Kidney glomerular epithelial cell (primary cell): ENCODE data around the gene ZNF592.

Experiments
- DNase-seq: peaks from one replicate; lab custom pipeline; 2025; lab: John Stamatoyannopoulos, UW

Gene ZNF592, protein sequence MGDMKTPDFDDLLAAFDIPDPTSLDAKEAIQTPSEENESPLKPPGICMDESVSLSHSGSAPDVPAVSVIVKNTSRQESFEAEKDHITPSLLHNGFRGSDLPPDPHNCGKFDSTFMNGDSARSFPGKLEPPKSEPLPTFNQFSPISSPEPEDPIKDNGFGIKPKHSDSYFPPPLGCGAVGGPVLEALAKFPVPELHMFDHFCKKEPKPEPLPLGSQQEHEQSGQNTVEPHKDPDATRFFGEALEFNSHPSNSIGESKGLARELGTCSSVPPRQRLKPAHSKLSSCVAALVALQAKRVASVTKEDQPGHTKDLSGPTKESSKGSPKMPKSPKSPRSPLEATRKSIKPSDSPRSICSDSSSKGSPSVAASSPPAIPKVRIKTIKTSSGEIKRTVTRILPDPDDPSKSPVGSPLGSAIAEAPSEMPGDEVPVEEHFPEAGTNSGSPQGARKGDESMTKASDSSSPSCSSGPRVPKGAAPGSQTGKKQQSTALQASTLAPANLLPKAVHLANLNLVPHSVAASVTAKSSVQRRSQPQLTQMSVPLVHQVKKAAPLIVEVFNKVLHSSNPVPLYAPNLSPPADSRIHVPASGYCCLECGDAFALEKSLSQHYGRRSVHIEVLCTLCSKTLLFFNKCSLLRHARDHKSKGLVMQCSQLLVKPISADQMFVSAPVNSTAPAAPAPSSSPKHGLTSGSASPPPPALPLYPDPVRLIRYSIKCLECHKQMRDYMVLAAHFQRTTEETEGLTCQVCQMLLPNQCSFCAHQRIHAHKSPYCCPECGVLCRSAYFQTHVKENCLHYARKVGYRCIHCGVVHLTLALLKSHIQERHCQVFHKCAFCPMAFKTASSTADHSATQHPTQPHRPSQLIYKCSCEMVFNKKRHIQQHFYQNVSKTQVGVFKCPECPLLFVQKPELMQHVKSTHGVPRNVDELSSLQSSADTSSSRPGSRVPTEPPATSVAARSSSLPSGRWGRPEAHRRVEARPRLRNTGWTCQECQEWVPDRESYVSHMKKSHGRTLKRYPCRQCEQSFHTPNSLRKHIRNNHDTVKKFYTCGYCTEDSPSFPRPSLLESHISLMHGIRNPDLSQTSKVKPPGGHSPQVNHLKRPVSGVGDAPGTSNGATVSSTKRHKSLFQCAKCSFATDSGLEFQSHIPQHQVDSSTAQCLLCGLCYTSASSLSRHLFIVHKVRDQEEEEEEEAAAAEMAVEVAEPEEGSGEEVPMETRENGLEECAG (N-terminal part only)

DNA sequence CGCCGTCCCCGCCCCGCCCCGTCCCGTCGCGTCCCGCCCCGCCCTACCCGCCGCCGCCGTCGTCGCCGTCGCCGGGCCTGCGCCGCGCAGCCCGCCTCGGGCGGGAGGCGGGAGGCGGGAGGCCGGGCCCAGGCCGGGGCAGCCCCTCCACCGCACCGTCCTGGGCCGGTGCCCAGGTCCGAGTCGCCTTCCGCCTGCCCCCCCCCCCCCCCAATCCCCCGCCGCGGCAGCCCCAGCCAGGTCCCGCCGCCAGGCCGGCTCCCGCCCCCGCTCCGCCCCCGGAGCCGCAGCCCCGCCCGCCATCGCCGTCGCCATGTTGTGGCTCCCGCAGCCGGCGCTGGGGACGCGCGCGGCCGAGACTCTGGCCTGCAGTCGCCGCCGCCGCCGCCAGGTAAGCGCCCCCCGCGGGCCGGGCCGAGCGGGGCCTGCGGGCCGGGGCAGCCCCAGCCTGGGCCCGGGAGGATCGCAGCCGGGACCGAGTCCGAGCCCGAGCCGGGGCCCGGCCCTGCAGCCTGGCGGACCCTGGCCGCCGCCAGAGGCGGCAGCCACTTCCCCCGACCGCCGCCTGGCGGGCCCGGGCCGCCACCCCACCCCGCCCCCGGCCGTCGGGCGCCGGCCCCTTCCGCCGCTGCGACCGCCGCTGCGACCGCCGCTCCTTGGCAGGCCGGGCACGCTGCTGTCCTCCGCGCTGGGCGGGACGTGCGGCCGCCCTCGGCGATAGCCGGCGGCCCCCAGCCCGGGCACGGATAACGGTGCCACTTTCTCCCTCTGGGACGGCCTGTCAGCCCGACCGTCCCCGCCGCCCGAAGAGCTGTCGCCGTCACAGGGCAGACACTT is at the start of gene ZNF592:
Gene ZNF592 (plus strand): TSS at position 319 of the 837 bp plus-strand sequence. CDS start 34,084 bp downstream, outside the sequence.
- peak; percentile 41 for DNase-seq

DNA sequence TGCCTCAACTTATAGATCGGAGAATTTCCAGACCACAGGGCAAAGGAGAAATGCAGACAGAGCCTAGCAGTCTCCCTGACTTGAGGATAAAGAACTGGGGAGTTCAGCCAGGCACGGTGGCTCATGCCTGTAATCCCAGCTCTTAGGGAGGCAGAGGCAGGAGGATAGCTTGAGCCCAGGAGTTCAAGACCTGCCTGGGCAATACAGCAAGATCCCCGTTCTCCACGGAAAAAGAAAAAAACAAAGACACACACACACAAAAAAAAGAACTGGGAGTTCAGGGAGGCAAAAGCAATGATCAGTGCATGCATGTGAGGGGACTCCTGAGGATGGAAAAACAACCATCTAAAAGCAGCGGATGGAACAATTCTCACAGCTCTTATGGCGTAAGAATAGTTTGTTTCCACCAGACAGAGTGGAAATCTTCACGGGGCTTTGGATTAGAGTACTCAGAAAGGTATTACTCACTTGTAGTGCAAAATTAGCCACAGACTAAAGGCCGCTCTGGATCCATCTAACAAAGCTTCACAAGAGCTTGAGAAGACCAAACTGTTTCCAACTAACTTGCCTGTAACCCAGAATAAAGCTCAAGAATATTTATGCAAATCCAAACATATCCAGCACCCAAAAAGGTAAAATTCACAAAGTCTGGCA is 48.7 kb upstream of the ZNF592 start:
- no peak for DNase-seq

DNA sequence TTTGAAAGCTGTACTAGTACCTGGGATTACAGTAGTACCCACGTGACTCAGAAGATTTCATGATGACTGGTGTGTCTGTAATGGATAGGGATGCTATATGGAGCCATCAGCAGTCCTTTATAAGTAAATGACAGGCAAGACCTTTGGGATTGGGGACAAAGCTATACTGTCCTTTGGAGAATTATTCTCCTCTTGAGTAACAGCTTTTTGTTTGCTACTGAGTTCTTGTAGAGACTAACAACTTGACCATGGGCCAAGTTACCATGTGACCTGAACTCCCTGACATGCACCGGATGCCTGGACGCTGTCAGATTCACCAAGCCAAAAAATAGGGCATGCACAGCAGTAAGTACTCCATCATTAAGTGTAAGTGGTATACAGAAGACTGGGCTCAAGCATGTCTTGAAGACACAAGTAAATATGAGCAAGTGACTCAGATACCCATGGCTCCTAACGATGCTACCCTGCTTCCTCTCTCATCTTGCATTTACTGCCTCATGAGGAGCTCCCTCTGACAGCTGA is 45.4 kb upstream of the ZNF592 start:
- DNase-seq, result no peak

DNA sequence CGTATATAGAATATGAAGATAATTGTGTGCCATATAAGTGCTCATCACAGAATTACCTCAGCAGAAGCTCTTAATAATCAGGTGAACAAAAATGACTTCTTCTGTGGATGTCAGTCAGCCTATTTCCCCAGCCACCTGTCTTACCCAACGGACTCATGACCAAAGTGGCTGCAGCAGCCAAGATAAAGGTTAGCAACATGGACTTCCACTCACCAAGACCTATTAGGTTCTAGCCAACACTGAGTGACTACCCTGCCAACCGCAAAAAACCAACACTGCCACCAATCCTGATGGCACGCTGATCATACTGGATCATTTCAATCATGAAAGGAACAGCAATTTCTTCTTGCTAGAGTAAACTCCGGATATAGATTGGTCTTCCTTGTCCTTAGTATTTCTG is 44.6 kb upstream of the ZNF592 start:
- no peak for DNase-seq

DNA sequence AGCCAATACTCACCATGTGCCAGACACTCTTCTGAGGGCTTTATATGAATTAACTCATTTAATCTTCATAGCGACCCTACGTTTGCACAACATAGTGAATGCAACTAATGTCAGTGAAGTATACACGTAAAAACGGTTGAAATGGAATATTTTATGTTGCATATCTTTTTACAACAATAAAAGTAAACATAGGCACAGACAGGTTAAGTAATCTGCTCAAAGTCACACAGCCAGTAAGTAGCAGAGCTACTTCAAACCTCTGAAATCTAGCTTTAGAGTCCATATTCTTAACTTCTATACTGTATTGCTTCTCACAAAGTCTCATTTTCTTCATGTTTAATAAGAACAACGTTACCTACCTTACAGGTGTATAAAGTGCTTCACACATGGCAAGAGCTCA is 34.0 kb upstream of the ZNF592 start:
- no peak for DNase-seq

DNA sequence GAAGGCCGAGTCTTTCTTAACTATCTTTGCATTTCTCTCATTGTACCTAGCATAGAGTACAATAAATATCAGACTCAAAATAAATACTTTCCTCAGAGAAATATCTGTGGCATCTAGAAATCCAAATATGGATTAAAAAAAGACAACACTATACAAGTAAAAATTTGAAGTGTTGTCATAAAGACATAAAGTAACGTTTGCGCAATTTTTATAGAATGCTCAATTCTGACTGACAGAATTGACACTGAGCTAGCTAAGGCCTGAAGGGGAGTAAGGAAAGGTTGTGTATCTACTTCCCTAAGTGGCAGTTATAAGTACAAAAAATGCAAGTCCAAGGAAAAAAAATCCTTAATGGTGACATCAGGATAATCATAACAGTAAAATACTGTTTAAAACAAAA is 33.6 kb upstream of the ZNF592 start:
- no peak for DNase-seq

DNA sequence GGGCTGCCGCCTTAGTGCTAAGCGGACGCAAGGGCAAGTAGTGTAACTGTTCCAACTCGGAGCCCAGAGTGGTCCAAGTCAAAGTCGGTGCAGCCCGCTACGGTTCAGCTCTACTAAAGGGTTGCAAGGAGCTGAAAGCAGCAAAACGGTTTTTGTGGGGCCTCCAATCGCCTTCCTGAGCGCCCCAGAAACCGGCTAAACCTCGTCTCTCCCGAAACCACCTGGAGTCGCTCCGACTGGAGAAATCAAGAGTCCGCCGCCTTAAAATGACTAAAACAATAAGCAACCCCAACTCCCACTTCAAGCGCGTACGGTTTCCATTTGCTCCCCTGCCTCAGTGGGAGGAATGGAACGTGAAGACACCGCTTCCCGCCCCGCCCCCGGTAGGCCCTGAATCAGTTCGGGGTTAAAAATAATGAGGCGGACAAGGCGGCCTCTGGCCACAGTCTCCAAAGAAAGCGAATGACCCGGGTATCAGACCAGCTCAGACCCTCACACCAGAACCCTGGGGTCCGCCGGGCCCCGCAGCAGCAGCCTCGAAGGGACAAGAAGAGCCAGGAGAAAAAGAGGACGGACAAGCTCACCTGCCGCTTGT is 32.9 kb upstream of the ZNF592 start:
- DNase-seq, result peak; percentile 69

DNA sequence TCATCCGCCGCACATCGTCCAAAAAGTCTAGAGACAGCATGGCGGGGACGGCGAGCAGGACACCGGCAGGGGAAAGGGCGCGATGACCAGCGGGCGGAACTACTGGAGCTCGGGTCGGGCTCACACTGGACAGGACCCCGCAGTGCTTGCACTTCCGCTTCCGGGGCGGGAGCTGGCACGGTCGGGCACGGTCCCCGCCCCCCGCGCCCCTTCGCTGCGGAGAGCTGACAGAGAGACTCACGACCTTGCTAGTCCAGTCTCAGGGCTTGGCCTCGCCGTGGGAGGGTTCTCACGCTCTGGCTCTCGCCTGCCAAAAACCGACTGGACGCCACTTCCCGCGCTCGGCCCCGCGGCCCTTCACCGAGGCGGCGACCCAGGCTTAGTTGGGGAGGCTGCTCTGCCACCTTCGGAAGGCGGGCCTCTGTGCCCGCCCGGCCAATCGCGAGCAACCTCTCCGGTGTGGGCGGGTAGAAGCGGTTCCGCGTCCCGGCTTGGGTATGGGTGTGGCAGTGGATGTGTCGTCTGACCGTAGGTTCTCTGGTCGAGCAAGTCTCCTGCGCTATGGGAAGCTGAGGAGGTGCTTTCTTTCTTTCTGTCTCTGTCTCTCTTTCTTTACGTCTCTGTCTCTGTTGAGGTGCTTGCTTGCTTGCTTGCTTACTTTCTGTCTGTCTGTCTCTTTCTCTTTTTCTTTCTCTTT is 32.2 kb upstream of the ZNF592 start, which contains the start of gene SEC11A:
Gene SEC11A (minus strand): TSS at position 104 of the 697 bp plus-strand sequence. CDS start 64 bp downstream, at position 40.
- DNase-seq, result peak; percentile 97

DNA sequence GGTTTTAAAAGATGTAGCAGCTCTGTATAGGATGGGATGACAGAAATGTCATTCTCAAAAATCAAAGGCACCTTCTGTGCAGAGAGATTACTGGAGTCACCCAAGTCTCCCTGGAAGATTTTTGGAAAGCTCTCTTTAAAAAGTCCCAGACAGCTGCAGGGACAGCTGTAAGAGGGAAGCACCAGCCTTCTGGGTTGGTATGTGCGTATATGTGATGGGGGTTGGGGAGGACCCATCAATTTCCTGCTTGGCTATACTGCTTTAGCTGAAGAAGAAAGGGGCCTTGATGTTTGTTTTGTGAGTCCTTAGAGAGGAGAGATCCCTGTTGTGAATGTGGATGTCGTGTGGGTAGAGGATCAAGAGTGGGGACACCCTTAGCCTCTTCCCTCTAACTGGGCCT is 27.0 kb upstream of the ZNF592 start:
- no peak for DNase-seq

DNA sequence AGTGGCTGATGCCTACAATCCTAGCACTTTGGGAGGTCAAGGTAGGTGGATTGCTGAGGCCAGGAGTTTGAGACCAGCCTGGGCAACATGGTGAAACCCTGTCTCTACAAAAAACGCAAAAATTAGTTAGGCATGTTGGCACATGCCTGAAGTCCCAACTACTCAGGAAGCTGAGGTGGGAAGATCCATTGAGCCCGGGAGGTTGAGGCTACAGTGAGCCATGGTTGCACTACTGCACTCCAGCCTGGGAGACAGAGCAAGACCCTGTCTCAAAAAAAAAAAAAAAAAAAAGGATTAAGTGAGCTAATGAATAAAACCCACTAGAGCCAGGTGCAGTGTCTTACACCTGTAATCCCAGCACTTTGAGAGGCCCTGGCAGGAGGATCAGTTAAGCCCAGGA is 25.8 kb upstream of the ZNF592 start:
- DNase-seq, result no peak

DNA sequence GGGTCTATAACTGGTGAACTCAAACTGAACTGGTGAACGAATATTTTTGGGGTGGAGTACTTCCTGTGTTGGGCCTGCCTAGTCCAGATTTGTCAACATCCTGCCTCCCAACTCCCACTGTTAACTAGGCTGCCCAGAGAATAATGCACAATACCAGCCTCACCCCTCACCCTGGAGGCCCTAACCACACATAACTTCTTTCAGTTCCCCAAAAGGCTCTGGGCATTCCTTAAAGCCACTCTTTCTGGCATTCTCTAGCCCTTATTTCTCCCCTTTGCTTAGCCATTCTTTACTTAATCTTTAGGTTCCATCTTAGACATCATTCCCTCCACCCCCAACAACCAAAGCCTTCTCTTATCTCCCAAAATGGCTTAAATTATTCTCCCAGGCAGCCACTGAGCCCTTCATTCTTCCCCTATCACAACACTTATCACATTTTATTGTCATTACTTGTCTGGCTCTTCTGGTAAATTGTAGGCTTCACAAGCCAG is 23.3 kb upstream of the ZNF592 start:
- DNase-seq, result no peak

DNA sequence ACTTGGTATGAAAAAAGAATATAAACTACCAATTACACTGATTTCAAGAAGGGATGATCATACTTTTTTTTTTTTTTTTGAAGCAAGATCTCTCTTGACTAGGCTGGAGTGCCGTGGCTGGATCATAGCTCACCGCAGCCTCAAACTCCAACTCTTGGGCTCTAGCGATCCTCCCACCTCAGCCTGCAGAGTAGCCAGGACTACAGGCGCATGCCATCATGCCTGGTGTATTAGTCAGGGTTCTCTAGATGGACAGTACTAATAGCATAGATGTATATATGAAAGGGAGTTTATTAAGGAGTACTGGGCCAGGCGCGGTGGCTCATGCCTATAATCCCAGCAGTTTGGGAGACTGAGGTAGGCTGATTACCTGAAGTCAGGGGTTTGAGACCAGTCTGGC is 21.0 kb upstream of the ZNF592 start:
- DNase-seq, result no peak

DNA sequence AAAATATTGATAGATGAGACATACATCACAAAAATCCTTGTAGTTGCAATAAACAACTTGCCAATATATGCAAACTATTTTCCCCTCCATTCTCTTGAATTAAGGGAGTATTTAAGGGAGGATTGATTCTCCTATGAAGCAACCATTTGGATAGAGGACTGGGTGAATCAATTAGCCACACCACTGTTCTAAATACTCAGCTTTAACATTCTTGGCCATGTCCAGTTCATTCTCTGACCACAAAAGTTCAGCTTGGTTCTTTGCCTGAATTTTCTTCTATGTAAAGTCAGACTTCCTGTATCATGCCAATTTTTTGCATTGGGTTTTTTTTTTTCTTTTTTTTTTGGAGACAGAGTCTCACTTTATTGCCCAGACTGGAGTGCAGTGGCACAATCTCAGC is 16.6 kb upstream of the ZNF592 start:
- DNase-seq, result peak; percentile 25

DNA sequence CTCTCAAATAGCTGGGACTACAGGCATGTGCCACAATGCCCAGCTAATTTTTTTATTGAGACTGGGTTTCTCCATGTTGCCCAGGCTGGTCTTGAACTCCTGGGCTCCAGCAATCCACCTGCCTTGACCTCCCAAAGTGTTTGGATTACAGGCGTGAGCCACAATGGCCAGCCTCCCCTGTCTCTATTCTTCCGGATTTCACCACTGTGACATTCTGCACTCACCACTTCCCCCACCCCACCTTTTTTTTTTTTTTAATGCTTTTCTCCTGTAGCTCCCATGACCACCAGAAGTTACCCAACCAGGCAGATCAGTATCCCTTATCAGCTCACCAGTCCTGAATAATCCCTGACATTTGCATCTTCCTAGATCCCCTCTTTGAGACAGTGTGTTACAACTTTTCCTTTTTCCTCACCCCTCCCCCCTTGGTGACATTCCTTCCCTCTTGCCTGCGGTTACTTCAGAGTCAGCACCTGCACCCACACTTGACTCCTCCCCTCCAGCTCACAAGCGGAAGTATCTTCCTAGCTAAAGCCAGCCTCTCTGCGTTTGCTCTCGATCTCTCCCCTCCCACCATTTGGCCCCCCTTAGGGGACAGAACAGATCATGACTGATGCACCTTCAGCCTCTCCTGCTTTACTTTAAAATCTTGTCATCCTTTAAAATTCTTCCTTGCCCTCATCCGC is 13.5 kb upstream of the ZNF592 start:
- DNase-seq, result peak; percentile 93

DNA sequence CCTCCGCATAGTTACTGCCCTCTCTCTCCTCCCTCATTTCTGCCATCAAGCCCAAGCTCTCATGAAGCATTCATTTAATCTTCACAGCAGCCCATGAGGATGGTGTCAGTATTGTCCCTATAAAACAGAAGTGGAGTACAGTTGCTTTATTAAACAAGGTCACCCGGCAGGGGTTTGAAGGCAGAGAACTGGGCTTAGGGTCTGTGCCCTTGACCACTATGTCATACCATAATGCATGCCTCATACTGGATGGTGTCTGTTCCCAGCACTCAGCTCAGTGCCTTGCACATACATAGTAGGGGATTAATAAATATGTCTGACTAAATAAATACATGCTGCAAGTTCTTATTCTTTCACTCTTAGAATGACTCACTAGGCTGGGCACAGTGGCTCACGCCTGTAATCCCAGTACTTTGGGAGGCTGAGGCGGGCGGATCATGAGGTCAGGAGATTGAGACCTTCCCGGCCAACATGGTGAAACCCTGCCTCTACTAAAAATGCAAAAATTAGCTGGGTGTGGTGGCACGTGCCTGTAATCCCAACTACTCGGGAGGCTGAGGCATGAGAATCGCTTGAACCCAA is 12.8 kb upstream of the ZNF592 start:
- peak; percentile 58 for DNase-seq

DNA sequence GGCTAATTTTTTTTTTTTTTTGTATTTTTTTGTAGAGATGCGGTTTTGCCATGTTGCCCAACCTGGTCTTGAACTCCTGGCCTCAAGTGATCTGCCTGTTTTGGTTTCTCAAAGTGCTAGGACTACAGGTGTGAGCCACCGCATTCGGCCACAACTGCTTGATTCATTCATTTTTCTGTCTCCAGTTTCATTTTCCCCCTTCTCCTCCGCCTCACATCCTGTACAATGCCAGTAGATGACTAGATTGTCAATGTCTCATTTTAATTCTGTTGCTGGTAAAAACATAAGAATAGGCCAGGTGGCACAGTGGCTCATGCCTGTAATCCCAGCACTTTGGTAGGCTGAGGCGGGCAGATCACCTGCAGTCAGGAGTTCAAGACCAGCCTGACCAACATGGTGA is 12.0 kb upstream of the ZNF592 start:
- DNase-seq, result no peak

DNA sequence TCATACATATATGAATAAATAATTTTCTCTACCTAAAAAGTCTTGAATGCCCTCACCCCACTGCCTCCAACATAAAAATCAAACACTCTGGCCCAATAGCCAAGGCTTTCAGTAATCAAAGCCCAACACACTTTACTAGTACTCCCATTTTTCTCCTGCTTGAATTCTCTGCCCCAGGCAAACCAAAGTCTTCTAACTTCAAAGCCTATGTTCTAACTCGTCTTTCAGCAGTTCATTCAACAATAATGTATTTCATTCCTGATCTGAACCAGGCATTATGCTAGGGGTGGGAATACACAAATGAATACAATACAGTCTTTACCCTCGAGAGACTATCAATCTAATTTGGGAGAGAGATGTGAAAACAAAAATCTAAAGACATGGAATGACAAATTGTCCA is 11.4 kb upstream of the ZNF592 start:
- no peak for DNase-seq

DNA sequence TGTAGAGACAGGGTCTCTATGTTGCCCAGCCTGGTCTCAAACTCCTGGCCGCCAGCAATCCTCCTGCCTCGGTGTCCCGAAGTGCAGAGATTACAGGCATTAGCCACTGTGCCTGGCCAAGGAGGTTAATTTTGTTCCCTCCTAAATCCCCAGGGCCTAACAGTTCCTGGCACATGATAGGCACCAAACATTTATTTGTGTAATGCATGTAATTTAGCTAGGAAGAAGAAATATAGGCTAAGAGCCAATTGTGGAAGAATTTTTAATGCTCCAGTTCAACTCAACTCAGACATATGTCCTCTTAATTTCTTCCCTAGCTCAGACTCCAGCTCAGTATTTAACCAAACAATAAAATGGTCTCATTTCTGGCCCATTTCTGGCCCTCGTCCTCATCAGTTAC is 7.7 kb upstream of the ZNF592 start:
- DNase-seq, result no peak
